NCI-H345 (cell line): ENCODE results near the gene GSTA3.
"Not testable (repeated sequence)": the region's sequence is repeated elsewhere in the genome, so short reads cannot be mapped to it uniquely, and the experiment has no call there.

Experiments used
- DNase-seq: peaks from one replicate; lab custom pipeline; 2025; lab: John Stamatoyannopoulos, UW

GSTA3 gene

GRCh38 chr6:52858416-52858815 is 51.1 kb downstream of the GSTA3 start:
- DNase-seq, result no peak

- not testable (repeated sequence) for DNase-seq
These were observed 53.4 kb downstream of the GSTA3 start for GRCh38 chr6:52856137-52856536.

- DNase-seq, result no peak
These were observed 60.4 kb downstream of the GSTA3 start for GRCh38 chr6:52849137-52849536.
